Endometrial microvascular endothelial cells (primary cell): Measurements from ENCODE around the gene PARD3. TPM values are rescaled to one million over a fixed set of nuclear protein-coding genes. Genes with fewer than 3 reads are reported as not detected.

ENCODE experiments used
- in situ Hi-C: cut with HindIII; loops from 2 replicates; pipeline ENCODE4 v1.10.0; 2017; ENCODE audit warnings: low sequenced_read_pairs, low pct_unique_long_range_greater_than_20kb; ENCODE audit errors: inconsistent ontology term
- total RNA-seq: library from RNA; depleted of rRNA; stranded (reverse); fragments of >200 nt; gene quantifications from one replicate; pipeline ENCODE4 v1.2.3, GENCODE V29; 2015; ENCODE audit errors: inconsistent ontology term

Gene PARD3
- total RNA-seq, 1 donor from 2014 or later, result 21.5 TPM

DNA sequence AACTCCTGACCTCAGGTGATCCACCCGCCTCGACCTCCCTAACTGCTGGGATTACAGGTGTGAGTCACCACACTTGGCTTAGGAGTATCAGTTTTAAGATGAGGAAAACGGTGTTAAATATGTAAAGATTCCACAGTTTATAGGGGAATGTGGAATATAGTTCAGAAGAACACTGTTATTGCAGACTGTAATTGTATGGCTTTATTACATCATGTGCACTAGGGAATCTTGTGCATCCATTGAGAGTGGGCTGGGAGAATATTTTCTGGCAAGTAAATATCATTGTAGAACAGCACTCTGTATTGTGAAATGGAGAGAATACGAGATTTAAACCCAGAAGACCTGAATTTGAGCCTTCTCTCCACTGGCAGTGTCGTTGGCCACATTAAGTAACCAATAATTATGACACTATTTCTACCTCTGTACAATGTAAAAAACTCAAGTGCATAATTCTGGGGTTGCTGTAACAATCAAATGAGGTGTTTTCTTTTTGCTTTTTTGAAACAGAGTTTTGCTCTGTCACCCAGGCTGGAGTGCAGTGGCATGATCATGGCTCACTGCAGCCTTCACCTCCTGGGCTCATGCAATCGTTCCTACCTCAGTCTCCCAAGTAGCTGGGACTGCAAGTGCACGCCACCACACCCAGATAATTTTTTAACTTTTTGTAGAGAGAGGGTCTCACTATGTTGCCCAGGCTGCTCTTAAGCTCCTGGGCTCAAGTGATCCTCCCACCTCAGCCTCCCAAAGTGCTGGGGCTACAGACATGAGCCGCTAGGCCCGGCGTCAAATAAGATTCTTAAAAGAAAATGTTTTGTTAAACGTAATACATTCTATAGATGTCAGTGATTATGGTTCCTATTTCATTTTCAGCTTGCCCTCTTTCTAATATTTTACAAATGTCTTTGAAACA is 12.0 kb upstream of the PARD3 start:
- in situ Hi-C loops, result no loop called here

DNA sequence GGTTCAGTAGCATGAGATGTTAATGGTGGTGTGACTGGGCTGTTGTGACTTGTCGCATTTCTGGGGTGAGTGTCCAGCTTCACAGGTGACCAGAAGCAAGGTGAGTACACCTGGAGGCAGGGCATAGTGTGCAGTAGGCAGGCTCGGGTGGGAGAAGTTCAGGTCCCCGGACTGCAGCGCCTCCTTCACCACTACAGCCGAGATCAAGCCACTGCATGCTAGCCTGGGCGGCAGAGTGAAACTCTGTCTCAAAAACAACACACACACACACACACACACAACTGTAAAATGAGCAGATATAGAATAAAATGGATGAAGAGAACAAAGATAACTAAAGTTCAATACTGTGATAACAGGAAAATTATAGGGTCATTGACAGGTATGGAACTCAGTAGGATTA is 11.1 kb upstream of the PARD3 start:
- in situ Hi-C loops, result no loop called here

DNA sequence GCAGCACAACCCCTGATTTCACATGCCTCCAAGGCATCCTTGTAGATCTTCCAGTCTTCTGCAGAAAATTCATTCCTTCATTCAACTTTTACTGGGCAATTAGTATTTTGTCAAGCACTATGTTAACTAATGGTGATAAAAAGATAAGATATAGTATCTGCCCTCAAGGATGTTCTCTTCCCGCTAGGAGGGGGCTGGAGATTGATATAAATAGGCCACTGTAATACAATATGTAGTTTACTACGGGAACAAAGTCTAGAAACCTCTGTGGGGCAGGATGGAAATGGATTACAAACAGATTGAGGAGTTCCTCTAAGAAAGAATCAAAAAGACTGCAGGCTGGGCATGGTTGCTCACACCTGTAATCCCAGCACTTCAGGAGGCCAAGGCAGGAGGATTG is 10.3 kb upstream of the PARD3 start:
- in situ Hi-C loops, result no loop called here

DNA sequence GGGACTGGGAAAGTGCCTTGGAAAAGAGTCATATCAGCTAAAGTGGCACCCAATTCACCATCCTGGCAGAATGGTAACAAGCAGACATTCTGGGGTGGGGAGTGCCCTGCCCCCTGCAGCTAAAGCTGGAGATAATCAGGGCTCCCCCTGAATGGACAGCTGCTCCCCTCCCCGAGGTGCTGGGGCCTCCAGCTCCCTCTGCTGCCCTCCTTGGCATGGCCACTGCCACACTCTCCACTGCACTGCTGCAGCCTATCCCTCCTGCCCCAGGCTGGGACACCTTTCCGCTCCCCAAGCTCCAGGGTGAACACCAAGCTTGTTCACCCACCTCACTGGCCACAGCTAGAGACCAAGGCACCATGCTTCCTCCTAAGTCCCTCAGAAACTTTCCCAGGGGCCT is 9.8 kb upstream of the PARD3 start:
- in situ Hi-C loops, result no loop called here

DNA sequence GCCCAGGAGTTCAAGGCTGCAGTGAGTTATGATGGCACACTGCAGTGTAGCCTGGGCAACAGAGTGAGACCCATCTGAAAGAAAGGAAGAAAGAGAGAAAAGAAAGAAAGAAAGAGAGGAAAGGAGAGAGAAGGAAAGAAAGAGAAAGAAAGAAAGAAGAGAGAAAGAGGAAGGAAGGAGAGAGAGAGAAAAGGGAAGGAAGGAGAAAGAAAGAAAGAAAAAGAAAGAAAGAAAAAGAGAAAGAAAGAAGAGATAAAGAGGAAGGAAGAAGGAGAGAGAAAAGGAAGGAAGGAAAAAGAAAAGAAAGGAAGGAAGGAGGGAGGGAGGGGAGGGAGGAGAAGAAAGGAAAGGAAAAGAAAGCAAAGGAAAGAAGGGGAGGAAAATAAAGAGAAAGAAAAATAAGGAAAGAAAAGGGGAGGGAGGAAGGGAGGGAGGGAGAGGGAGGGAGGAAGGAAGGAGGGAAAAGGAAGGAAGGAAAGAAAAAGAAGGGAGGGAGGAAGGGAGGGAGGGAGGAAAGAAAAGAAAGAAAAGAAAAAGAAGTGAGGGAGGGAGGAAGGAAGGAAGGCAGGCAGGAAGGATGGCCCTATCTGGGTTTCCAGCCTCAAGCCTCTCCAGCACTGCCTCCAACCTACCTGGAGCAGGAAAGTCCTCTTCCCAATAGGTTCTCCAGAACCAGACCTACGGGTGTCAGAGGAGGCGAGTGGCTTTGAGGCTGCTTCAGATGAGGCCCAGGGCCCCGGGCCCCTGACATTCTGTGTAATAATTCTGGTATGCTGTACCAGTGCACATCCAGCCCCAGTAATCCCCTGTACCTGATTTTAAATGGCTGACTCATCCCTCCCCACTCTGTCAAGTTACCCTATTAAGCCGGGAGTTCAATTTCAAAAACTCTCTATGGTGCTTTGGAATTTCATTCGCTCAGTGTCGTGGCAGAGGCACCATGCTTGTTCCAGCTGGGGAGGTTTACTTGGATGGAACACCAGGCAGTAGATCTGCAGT is 6.8 kb upstream of the PARD3 start:
- in situ Hi-C loops, result no loop called here

- in situ Hi-C loops, result no loop called here
Observed at GRCh38 chr10:34817586-34817985, 2.5 kb upstream of the PARD3 start.

DNA sequence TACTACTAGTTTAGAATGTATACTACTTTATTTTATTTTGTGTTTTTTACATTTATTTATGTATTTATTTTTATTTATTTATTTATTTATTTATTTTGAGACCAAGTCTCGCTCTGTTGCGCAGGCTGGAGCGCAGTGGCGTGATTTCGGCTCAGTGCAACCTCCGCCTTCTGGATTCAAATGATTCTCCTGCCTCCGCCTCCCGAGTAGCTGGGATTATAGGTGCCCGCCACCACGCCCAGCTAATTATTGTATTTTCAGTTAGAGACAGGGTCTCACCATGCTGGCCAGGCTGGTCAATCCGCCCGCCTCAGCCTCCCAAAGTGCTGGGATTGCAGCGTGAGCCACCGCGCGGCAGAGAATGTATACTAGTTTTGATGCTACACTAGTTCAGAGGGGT is 2.0 kb upstream of the PARD3 start:
- in situ Hi-C loops, result no loop called here

- in situ Hi-C loops, result no loop called here
Observed at GRCh38 chr10:34816501-34817002, 1.5 kb upstream of the PARD3 start.

GRCh38 chr10:34816085-34816496 is 995 bp upstream of the PARD3 start:
- in situ Hi-C loops, result no loop called here

- in situ Hi-C loops, result no loop called here
Observed at GRCh38 chr10:34814913-34815184, 247 bp downstream of the PARD3 start.

DNA sequence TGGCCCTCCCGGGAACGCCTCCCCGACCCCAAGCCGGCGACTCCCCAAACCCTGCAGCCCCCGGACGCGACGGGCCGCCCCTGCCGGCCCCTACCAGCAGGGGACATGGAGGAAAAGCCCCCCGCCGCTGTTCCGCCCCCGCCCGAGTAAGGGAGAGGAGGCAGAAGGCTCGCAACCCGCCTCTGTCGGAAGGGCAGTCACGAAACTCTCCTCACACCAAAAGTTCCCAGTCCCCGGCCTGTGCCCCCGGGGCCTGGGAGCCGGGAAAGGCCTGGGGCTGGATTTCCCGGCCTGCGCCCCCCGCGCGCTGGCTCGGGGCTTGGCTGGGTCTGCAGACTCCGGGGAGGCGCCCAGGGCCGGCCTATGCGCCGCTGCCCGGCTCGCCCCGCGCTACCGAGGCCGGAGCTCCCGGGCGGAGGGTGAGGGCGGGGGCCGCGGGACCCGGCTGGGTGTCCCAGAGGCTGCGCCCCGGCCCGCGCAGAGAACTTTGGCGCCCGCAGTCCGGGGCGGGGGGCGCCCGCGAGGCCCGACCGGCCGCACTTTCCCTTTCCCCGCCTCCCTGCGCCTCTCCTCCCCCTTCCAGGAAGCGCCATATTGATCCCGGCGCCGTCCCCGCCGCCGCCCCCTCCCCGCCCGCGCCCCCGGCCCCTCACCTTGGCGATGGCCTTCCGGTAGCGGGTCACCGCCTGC is 728 bp downstream of the PARD3 start:
- in situ Hi-C loops, result no loop called here

GRCh38 chr10:34813626-34814222 is 1.4 kb downstream of the PARD3 start:
- in situ Hi-C loops, result no loop called here

- in situ Hi-C loops, result no loop called here
Observed at GRCh38 chr10:34812771-34813170, 2.3 kb downstream of the PARD3 start.

DNA sequence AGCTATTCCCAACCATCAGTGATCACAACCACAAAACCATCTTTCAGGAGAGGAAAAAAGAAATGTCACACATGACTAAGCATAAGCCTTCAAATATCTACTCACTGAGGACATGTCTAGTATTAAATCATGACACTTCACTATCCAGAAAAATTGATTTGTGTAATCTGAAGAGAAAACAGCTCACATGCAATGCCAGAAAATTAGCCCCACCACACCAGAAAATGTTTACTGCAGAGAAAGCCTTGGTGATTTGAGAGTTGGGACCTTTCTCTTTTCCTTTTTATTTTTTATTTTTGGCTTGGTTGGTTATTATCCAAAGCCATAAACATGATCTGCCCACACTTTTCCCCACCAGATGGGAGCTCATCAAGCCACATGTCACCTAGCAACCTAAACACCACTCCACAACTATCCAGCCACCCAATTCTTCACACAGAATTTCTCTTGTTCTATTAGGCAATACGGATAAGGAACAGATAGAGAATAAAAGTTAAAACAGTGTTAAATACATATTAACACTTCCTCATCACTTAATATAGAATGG is 3.1 kb downstream of the PARD3 start:
- in situ Hi-C loops, result no loop called here

DNA sequence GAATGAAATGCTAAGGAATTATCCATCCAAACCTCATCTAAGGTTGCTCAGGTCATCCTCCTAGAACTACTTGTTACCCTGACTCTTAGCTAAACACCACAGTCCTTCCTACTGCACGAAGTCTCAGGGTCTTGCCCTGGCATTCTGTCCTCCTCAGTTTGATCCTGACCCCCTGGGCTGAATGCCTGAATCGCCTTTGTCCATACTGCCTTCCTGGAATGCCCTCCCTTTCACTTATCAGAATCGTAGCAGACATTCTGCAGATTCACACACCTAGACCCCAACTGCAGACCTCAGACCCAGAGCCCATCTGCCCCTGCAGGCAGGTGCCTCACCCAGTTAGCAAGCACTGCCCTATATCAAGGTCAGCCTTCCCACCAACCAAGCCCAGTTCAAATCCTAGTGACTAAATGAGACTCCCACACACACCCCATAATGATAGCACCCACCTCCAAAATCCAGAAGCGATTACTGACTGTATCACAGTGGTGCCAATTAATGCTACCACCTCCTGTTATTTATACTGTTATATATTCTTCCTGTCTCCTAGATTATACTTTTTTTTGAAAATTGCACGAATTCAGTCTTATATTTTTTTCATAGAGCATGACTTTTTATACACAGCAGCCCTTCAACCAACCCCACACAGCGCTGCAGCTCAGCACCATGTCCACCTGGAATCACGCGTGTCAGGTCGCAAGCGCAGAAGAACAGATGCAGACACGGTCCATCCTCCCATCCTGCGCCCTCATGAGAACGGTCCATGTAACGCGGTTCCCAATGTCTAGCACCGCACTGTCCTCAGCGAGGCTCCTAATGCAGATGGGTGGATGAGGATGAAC is 3.7 kb downstream of the PARD3 start:
- in situ Hi-C loops, result no loop called here

DNA sequence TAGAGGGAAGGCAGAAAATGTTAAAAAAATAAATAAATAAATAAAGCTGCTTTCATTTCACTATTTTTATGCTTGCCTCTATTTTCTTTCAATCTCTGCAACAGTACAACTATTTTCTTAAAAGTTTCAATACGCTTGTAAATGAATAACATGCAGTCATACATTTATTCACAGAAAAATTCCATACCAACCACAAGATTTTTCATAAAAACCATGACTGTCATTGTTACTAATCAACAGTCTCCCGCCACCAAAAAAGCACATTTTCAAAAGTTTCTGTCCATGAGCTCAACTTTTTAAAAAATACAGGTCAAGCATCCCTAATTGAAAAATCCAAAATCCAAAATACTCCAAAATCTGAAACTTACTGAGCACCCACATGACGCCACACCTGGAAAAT is 5.3 kb downstream of the PARD3 start:
- in situ Hi-C loops, result no loop called here

- in situ Hi-C loops, result no loop called here
Observed at GRCh38 chr10:34808801-34809745, 6.0 kb downstream of the PARD3 start.
